ENCODE results near the gene LINGO1.

DNA sequence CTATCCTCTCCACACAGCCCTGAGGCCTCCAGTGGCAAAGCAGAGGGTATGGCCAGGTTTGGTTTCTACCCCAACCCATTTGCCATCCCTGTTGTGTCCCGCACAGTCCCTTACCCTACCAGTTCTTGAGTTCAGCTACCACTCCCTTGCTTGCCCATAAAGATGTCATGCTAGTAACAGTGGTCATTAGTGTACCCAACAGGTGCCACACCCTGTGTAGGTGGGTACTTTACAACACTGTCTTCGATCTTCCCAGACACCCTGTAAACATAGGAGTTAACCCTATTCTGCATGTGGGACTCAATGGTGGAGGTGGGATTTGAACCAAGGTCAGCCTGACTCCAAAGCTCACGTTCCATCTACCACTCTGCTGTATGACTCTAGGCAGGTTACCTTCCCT, 23.2 kb downstream of the LINGO1 start:
- TF ChIP-seq FOXP1 (CRISPR knock-in tag; IDR thresholded peaks at IDR 0.05; ENCODE audit: borderline replicate concordance) (no peak), KAT7 (CRISPR knock-in tag; IDR thresholded peaks at IDR 0.05; ENCODE audit: borderline replicate concordance) (no peak), CREM (CRISPR knock-in tag; IDR thresholded peaks at IDR 0.05) (no peak), NR2C2 (CRISPR knock-in tag; IDR thresholded peaks at IDR 0.05) (no peak), TEAD4 (CRISPR knock-in tag; IDR thresholded peaks at IDR 0.05) (no peak), ZNF232 (CRISPR knock-in tag; IDR thresholded peaks at IDR 0.05) (no peak)
- TF ChIP-seq, protein P1, sequence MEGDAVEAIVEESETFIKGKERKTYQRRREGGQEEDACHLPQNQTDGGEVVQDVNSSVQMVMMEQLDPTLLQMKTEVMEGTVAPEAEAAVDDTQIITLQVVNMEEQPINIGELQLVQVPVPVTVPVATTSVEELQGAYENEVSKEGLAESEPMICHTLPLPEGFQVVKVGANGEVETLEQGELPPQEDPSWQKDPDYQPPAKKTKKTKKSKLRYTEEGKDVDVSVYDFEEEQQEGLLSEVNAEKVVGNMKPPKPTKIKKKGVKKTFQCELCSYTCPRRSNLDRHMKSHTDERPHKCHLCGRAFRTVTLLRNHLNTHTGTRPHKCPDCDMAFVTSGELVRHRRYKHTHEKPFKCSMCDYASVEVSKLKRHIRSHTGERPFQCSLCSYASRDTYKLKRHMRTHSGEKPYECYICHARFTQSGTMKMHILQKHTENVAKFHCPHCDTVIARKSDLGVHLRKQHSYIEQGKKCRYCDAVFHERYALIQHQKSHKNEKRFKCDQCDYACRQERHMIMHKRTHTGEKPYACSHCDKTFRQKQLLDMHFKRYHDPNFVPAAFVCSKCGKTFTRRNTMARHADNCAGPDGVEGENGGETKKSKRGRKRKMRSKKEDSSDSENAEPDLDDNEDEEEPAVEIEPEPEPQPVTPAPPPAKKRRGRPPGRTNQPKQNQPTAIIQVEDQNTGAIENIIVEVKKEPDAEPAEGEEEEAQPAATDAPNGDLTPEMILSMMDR (IDR thresholded peaks at IDR 0.05) = no peak
- TF ChIP-seq, protein P2, sequence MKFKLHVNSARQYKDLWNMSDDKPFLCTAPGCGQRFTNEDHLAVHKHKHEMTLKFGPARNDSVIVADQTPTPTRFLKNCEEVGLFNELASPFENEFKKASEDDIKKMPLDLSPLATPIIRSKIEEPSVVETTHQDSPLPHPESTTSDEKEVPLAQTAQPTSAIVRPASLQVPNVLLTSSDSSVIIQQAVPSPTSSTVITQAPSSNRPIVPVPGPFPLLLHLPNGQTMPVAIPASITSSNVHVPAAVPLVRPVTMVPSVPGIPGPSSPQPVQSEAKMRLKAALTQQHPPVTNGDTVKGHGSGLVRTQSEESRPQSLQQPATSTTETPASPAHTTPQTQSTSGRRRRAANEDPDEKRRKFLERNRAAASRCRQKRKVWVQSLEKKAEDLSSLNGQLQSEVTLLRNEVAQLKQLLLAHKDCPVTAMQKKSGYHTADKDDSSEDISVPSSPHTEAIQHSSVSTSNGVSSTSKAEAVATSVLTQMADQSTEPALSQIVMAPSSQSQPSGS (CRISPR knock-in tag; IDR thresholded peaks at IDR 0.05; ENCODE audit: borderline replicate concordance, low read depth) = no peak

Data from WTC11 (cell line).